Loucy (cell line): ENCODE measurements around the gene PLPPR4.

Experiments used
- H2AFZ ChIP-seq: fragments of 200-600 bp; sonication (generic); 2 replicates; pipeline ENCODE4 v1.6.0; 2016; ENCODE audit warnings: antibody characterized with exemption, mild to moderate bottlenecking, low read length, moderate library complexity
- H3F3A ChIP-seq: fragments of 200-600 bp; 2 replicates; pipeline ENCODE4 v1.6.0; 2016; ENCODE audit warnings: antibody characterized with exemption, low read depth, mild to moderate bottlenecking
- H3K27me3 ChIP-seq: fragments of 200-600 bp; sonication (generic); 2 replicates; pipeline ENCODE4 v1.6.1; 2014; ENCODE audit warnings: low read length, mild to moderate bottlenecking; ENCODE audit not compliant: insufficient read depth, poor library complexity, severe bottlenecking
- H3K36me3 ChIP-seq: fragments of 200-600 bp; sonication (generic); 2 replicates; pipeline ENCODE4 v1.6.1; 2016; ENCODE audit warnings: low read length; ENCODE audit not compliant: insufficient read depth
- H3K4me1 ChIP-seq: fragments of 200-600 bp; sonication (generic); 2 replicates; pipeline ENCODE4 v1.5.1; 2014; ENCODE audit warnings: low read length, mild to moderate bottlenecking; ENCODE audit not compliant: insufficient read depth, poor library complexity, severe bottlenecking
- H3K4me2 ChIP-seq: fragments of 200-600 bp; sonication (generic); 2 replicates; pipeline ENCODE4 v1.6.0; 2014; ENCODE audit warnings: antibody characterized with exemption, low read length, low read depth, mild to moderate bottlenecking; ENCODE audit not compliant: poor library complexity, severe bottlenecking
- H3K4me3 ChIP-seq: fragments of 200-600 bp; sonication (generic); 2 replicates; pipeline ENCODE4 v1.5.1; 2014; ENCODE audit warnings: low read length, mild to moderate bottlenecking, mixed read lengths; ENCODE audit not compliant: poor library complexity, severe bottlenecking
- H3K79me2 ChIP-seq: fragments of 200-600 bp; sonication (generic); 2 replicates; pipeline ENCODE4 v1.6.1; 2014; ENCODE audit warnings: low read length; ENCODE audit not compliant: insufficient read depth
- H3K9ac ChIP-seq: fragments of 200-600 bp; sonication (generic); 2 replicates; pipeline ENCODE4 v1.6.0; 2014; ENCODE audit warnings: mild to moderate bottlenecking, low read depth, low read length, moderate library complexity; ENCODE audit not compliant: poor library complexity, severe bottlenecking
- H3K9me2 ChIP-seq: fragments of 200-600 bp; sonication (generic); replicated peaks from 2 replicates; pipeline ENCODE4 v1.6.1; 2016; ENCODE audit warnings: low read depth, low read length, mixed read lengths
- H3K9me3 ChIP-seq: fragments of 200-600 bp; sonication (generic); 2 replicates; pipeline ENCODE4 v1.6.1; 2014; ENCODE audit warnings: mild to moderate bottlenecking, antibody characterized with exemption, low read length, low read depth; ENCODE audit not compliant: insufficient read depth
- H4K20me1 ChIP-seq: fragments of 200-600 bp; sonication (generic); 2 replicates; pipeline ENCODE4 v1.6.0; 2014; ENCODE audit warnings: antibody characterized with exemption, low read length, mild to moderate bottlenecking; ENCODE audit not compliant: insufficient read depth, poor library complexity, severe bottlenecking
- CTCF ChIP-seq: fragments of 200-600 bp; sonication (generic); conservative IDR thresholded peaks from 2 replicates; pipeline ENCODE4 v1.5.1; 2014; ENCODE audit warnings: mild to moderate bottlenecking, antibody characterized with exemption, low read length
- EZH2phosphoT487 ChIP-seq: fragments of 200-600 bp; IDR thresholded peaks from 2 replicates; pipeline ENCODE4 v1.6.1; 2018; ENCODE audit warnings: antibody characterized with exemption, mild to moderate bottlenecking, moderate library complexity, borderline replicate concordance

The PLPPR4 gene

GRCh38 chr1:99247199-99247598, 17.1 kb upstream of the PLPPR4 start:
- Histone ChIP-seq H3K4me3 (no peak overlapping the region), H2AFZ (no peak overlapping the region), H3K9ac (no peak overlapping the region), H3K27me3 (no peaks in the 10 kb centered on the region), H3K9me3 (peaks cover 3% of the 10 kb centered on the region; the same call in 1 of the 2 replicates), H4K20me1 (no peaks in the 10 kb centered on the region), H3K4me2 (no peak overlapping the region), H3F3A (no peaks in the 10 kb centered on the region), H3K36me3 (no peaks in the 10 kb centered on the region), H3K4me1 (no peaks in the 10 kb centered on the region), H3K79me2 (no peaks in the 10 kb centered on the region), H3K9me2 (no peaks in the 10 kb centered on the region)
- TF ChIP-seq CTCF (no peak), EZH2phosphoT487 (no peak)

- H3K27me3 ChIP-seq: no peaks in the 10 kb centered on the region
- no peak overlapping the region for H3K4me2 ChIP-seq
- no peaks in the 10 kb centered on the region for H3K4me1 ChIP-seq
- no peaks in the 10 kb centered on the region for H3K36me3 ChIP-seq
- H3K4me3 ChIP-seq: no peak overlapping the region
- no peak overlapping the region for H3K9ac ChIP-seq
- no peaks in the 10 kb centered on the region for H3K79me2 ChIP-seq
- no peaks in the 10 kb centered on the region for H4K20me1 ChIP-seq
- no peak for TF ChIP-seq EZH2phosphoT487
- no peak for TF ChIP-seq CTCF
- peaks cover 3% of the 10 kb centered on the region; the same call in 1 of the 2 replicates for H3K9me3 ChIP-seq
- no peaks in the 10 kb centered on the region for H3K9me2 ChIP-seq
- H2AFZ ChIP-seq: no peak overlapping the region
- H3F3A ChIP-seq: no peaks in the 10 kb centered on the region
These were observed 13.6 kb upstream of the PLPPR4 start for GRCh38 chr1:99250728-99251127.

- H4K20me1 ChIP-seq: no peaks in the 10 kb centered on the region
- no peaks in the 10 kb centered on the region for H3K9me3 ChIP-seq
- H3K4me1 ChIP-seq: no peaks in the 10 kb centered on the region
- no peak overlapping the region for H3K9ac ChIP-seq
- no peaks in the 10 kb centered on the region for H3F3A ChIP-seq
- TF ChIP-seq CTCF (no peak), EZH2phosphoT487 (no peak)
- H3K9me2 ChIP-seq: no peaks in the 10 kb centered on the region
- no peaks in the 10 kb centered on the region for H3K36me3 ChIP-seq
- no peak overlapping the region for H3K4me2 ChIP-seq
- no peak overlapping the region for H2AFZ ChIP-seq
- H3K27me3 ChIP-seq: no peaks in the 10 kb centered on the region
- H3K79me2 ChIP-seq: no peaks in the 10 kb centered on the region
- H3K4me3 ChIP-seq: no peak overlapping the region
These were observed 13.0 kb upstream of the PLPPR4 start for GRCh38 chr1:99251308-99251707.
